Measurements from ENCODE around the gene SMG6. TPM values are rescaled to one million over a fixed set of nuclear protein-coding genes. Genes with fewer than 3 reads are reported as not detected.
A peak's percentile ranks its signal among the peaks of the same experiment; 100 is the strongest.

Gene SMG6
- total and polyA plus RNA-seq, 2 donors (not counting 3 experiments of a cell fraction or from before 2014, with no cell fraction given): 40.1 to 42.2 TPM

MicroRNAs within 50 kb of the gene (microRNA counts, 767-probe panel; counts per million panel counts)
- microRNA hsa-miR-132-3p: 723 counts per million, percentile 96 among the panel's probes with 10 or more counts
- 723 counts per million, percentile 96 among the panel's probes with 10 or more counts for microRNA hsa-miR-212-3p

Small RNA genes lying within 50 kb of the gene (microRNA-seq; reads per million reads assigned to microRNA genes)
- gene MIR132 (ENCODE audit: borderline number of aligned reads, borderline replicate concordance) (224 reads per million, percentile 68 among the genes with 10 or more reads in this experiment), gene MIR212 (ENCODE audit: borderline number of aligned reads, borderline replicate concordance) (1.5 reads per million)

Small RNA genes lying within 50 kb of the gene (small RNA-seq; reads per million reads assigned to genes)
- not detected for gene AC090617.6 (ENCODE audit: insufficient read depth, insufficient read length, low read depth, low replicate concordance)
- not detected for gene AC090617.7 (ENCODE audit: insufficient read depth, insufficient read length, low read depth, low replicate concordance)
- not detected for gene AC090617.8 (ENCODE audit: insufficient read depth, insufficient read length, low read depth, low replicate concordance)
- not detected for gene AC090617.9 (ENCODE audit: insufficient read depth, insufficient read length, low read depth, low replicate concordance)
- 0.88 reads per million for gene MIR132 (ENCODE audit: insufficient read depth, insufficient read length, low read depth, low replicate concordance)
- not detected for gene MIR212 (ENCODE audit: insufficient read depth, insufficient read length, low read depth, low replicate concordance)
- not detected for gene OVCA2 (ENCODE audit: insufficient read depth, insufficient read length, low read depth, low replicate concordance)
- gene RN7SL624P (ENCODE audit: insufficient read depth, insufficient read length, low read depth, low replicate concordance): not detected
- gene SNORD91A (ENCODE audit: insufficient read depth, insufficient read length, low read depth, low replicate concordance): 27.4 reads per million, percentile 85 among the genes with 10 or more reads in this experiment
- gene SNORD91B (ENCODE audit: insufficient read depth, insufficient read length, low read depth, low replicate concordance): 4.6 reads per million, percentile 34 among the genes with 10 or more reads in this experiment

Other genes starting within 250 kb of the SMG6 start
- gene HIC1, start 248.7 kb downstream of the SMG6 start, total RNA-seq: 25.8 and 35.5 TPM in 2 replicates
- 18.2 and 20.2 TPM in 2 replicates for gene HIC1, start 248.7 kb downstream of the SMG6 start, polyA plus RNA-seq
- gene SRR, start 165 bp upstream of the SMG6 start, total RNA-seq: 19.4 and 20.1 TPM in 2 replicates
- 13.7 and 14.5 TPM in 2 replicates for gene SRR, start 165 bp upstream of the SMG6 start, polyA plus RNA-seq
- gene TSR1, start 32.7 kb upstream of the SMG6 start, total RNA-seq: 35.0 and 39.9 TPM in 2 replicates
- 5.0 and 6.2 TPM in 2 replicates for gene TSR1, start 32.7 kb upstream of the SMG6 start, polyA plus RNA-seq
- 61.6 and 64.3 TPM in 2 replicates for gene SGSM2, start 33.7 kb upstream of the SMG6 start, total RNA-seq
- 94.5 and 122 TPM in 2 replicates for gene SGSM2, start 33.7 kb upstream of the SMG6 start, polyA plus RNA-seq
- 21.6 TPM in 2 replicates for gene MNT, start 97.3 kb upstream of the SMG6 start, total RNA-seq
- 4.1 and 6.6 TPM in 2 replicates for gene MNT, start 97.3 kb upstream of the SMG6 start, polyA plus RNA-seq
- gene METTL16, start 208.1 kb upstream of the SMG6 start, total RNA-seq: 22.9 and 24.7 TPM in 2 replicates
- 8.4 and 11.0 TPM in 2 replicates for gene METTL16, start 208.1 kb upstream of the SMG6 start, polyA plus RNA-seq